Stimulated activated CD8-positive, alpha-beta memory T cell treated with anti-CD3 and anti-CD28 coated beads, Interleukin-15, amount 100 ng/mL, for 24 hours (primary cell): ENCODE results near the gene OR6K2.
"Not testable (repeated sequence)": the region's sequence is repeated elsewhere in the genome, so short reads cannot be mapped to it uniquely, and the experiment has no call there.

Experiments
- DNase-seq: peaks from one replicate; pipeline ENCODE4 v3.0.0-alpha.2; 2020; ENCODE audit warnings: low read depth

The OR6K2 gene

GRCh38 chr1:158700552-158700951 lies at the start of gene OR6K2:
TSS of gene OR6K2 (minus strand) at chr1:158700652. CDS start at chr1:158700652, 0 bp downstream.
- no peak for DNase-seq

DNA sequence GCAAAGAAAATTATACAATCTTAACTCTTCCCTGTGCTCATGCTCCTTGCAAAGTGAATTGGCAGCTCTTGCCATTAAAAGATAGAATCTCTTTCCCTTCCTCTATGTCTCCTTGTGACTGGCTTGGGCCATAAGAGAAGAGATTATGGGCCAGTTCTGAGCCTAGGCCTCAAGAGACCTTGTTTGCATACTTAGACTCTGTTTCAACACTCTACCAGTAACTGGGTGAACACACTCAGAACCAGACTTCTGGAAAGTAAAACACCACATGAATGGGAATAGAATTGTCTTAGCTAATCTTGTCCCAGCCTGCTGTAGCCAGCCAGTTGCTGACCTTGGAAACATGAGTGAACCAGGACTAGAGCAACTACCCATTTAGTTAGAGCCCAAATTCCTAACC lies 35.4 kb upstream of the OR6K2 start:
- DNase-seq, result no peak

- DNase-seq, result no peak
These were observed 32.1 kb upstream of the OR6K2 start for GRCh38 chr1:158732524-158732923.

DNA sequence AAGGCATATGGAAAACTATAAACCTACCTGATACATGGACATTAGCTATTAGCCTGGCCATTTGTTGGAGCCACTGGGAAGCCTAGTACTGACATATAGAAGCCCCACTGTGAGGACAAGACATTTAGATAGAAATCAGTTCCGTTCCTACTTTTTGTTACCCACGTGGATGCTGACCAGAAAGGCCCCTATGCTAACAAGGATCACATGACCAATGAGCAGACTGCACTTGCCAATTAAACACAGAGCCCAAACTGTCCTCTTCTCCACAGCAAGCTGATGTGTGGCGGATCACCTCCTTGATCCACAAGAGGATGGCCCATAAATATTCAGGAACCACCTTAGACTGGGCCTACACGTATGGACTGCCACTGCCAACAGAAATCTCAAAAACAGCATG lies 31.3 kb upstream of the OR6K2 start:
- DNase-seq, result no peak

DNA sequence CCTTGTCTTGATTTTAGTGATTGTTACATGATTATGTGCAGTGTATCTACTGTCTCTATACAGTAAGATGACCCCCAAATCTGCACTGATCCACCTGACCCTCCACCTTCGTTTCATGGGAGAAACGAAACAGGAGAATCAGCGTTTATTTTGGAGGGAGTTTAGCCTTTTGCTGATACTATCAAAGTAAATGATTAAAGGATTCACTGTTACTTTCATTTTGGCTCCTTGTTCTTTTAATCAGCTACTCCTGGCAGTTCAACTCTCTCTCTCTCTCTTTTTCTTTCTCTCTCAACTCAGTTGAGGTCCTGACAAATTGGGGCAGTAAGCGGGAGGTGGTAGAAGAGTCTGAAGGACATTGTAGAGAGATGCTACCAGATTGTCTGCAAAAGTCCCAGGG lies 30.0 kb upstream of the OR6K2 start:
- DNase-seq, result no peak

GRCh38 chr1:158728510-158729225 lies 28.2 kb upstream of the OR6K2 start:
- no peak for DNase-seq

DNA sequence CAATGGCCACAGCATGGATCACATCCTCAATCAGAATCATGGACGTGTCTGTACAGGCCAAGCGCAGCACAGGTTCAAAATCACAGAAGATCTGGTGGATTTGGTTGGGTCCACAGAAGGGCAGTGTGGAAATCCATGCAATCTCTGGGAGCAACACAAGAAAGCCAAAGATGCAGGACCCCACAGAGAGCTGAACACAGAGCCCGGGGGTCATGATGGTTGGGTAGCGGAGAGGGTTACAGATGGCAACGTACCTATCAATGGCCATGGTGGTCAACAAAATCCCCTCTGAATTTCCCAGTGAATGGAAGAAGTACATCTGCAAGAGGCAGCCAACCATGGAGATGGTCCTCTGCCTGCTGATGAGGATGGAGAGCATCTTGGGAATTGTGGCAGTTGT lies 24.0 kb upstream of the OR6K2 start:
- DNase-seq, result no peak

- no peak for DNase-seq
These were observed 20.2 kb upstream of the OR6K2 start, which contains the start of gene OR6K3 for GRCh38 chr1:158720620-158721019. TSS of gene OR6K3 (minus strand) at chr1:158720720. CDS start at chr1:158718115, 2,605 bp downstream.

GRCh38 chr1:158719664-158720063 lies 19.2 kb upstream of the OR6K2 start:
- no peak for DNase-seq

DNA sequence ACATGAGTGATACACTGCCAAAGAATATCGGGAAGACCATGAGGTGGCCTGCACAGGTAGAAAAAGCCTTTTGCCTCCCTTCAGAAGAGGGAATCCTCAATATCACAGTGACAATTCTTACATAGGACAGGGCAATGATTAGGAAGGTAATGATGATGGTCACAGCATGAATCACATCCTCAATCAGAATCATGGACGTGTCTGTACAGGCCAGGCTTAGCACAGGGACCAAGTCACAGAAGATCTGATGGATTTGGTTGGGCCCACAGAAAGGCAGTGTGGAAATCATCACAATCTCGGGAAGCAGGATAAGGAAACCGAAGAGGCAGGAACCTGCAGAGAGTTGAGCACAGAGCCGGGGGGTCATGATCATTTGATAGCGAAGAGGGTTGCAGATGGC lies 16.9 kb upstream of the OR6K2 start:
- no peak for DNase-seq

DNA sequence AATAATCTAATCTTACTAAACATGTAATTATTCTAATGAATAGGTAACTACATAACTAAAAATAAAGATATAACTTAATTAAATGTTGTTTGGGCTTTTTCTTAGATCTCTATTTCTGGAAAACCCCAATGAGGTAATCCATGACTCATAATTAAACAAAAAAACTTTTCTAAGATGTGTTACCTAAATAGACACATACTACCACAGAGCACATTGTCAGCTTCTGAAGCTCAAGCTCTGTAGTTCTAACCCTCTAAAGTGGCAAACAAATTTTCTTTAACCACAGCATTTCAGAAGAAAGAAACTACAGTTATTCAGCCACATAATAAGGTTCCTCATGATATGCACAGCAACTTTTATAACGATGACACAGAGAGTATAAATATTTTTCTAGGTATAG lies 15.9 kb upstream of the OR6K2 start:
- no peak for DNase-seq

- DNase-seq, result no peak
These were observed 14.3 kb upstream of the OR6K2 start for GRCh38 chr1:158714754-158715153.

- no peak for DNase-seq
These were observed 10.6 kb upstream of the OR6K2 start for GRCh38 chr1:158711098-158711497.

GRCh38 chr1:158706096-158706495 lies 5.6 kb upstream of the OR6K2 start:
- DNase-seq, result no peak

- no peak for DNase-seq
These were observed 5.9 kb downstream of the OR6K2 start for GRCh38 chr1:158694596-158694995.

DNA sequence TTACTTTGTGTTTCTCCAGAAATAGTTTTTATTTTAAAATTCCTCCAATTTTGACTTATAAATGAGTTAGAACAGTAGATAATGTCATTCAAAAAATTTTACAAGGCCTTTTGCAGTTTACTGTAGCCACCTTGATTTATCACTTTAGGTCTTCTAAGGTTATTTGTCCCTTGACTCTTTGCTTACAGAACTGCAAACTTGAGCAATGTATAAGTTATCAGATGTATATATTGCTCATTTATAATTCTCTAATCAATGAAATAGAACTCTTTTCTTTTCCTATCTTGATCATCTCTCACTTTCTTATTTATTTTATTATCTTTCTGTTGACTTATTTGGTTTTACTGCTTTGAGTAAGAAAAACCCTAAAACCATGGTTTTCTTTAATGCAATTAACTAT lies 8.1 kb downstream of the OR6K2 start:
- no peak for DNase-seq

DNA sequence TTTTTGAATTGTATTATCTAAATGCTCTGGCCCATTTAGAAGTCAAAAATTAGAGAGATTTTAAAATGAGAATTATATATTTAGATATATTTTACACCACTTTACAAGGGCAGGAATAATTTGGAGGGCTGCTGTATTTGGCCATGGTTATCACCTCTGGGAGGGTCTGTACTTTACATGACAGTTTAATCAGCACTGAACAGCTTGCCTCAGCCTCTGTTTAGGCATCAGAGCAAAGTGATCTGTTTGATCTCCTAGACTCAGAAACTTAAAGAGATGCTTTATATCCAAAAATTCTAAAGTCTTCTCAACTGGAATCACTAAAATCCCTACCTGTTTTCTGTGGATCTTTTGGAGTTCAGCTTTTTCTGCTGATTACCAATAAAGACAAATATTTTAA lies 8.5 kb downstream of the OR6K2 start:
- no peak for DNase-seq

DNA sequence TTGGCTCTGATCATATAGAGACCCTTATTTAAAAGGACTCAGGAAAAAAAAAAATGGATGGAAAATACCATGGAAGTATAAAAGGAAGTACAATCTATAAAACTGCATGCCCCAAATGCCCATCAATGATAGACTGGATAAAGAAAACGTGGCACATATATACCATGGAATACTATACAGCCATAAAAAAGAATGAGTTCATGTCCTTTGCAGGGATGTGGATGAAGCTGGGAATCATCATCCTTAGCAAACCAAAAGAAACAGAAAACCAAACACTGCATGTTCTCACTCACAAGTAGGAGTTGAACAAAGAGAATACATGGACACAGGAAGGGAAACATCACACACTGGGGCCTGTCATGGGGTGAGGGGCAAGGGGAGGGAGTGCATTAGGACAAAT lies 9.3 kb downstream of the OR6K2 start:
- not testable (repeated sequence) for DNase-seq

GRCh38 chr1:158689875-158690274 lies 10.6 kb downstream of the OR6K2 start:
- no peak for DNase-seq

- DNase-seq, result no peak
These were observed 11.3 kb downstream of the OR6K2 start for GRCh38 chr1:158689110-158689509.

- DNase-seq, result not testable (repeated sequence)
These were observed 12.1 kb downstream of the OR6K2 start for GRCh38 chr1:158688343-158688742.

DNA sequence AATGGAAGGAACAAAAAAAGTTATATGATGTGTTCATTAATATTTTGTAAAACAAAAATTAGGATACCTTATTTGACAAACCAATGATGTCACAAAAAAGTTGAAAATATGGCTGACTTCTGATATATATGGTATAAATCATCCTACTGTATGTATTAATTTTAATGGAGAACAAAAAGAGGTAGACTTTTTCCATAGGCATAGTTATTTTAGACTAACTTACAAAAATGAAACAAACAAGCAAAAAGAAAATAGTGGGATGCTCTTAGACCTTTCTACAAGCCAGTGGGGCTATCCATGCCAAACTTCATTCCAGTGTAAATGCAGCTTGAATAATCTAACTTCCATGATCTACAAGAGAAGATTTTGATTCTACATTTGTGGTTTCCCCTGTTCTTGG lies 13.4 kb downstream of the OR6K2 start:
- DNase-seq, result no peak

GRCh38 chr1:158686111-158687009 lies 14.1 kb downstream of the OR6K2 start, which contains the start of gene SPTA1:
TSS of gene SPTA1 (minus strand) at chr1:158686715. CDS start at chr1:158686517, 198 bp downstream.
- DNase-seq, result no peak
